BJ (cell line): Measurements from ENCODE around the gene DECR2. TPM values are rescaled to one million over a fixed set of nuclear protein-coding genes. Genes with fewer than 3 reads are reported as not detected.
A peak's percentile ranks its signal among the peaks of the same experiment; 100 is the strongest.

Source experiments
- CTCF ChIA-PET: fragments of 350-600 bp; formaldehyde crosslinking; extraction: SDS; loops from one replicate; lab custom pipeline; 2021; ENCODE audit warnings: antibody characterized with exemption, inconsistent platforms; lab: Yijun Ruan, JAX
- POLR2A ChIA-PET: fragments of 300-600 bp; sonication (Branson Sonifier 250); formaldehyde crosslinking; extraction: SDS; loops from one replicate; lab custom pipeline; 2021; ENCODE audit warnings: antibody characterized with exemption; lab: Charles Lee
- DNase-seq: peaks from one replicate; pipeline ENCODE4 v3.0.0-alpha.2; 2011; ENCODE audit warnings: low read depth
- H3K27me3 ChIP-seq: 2 replicates; pipeline ENCODE4 v1.6.0; 2011; ENCODE audit warnings: low read length; ENCODE audit not compliant: control insufficient read depth, insufficient read depth
- H3K36me3 ChIP-seq: 2 replicates; pipeline ENCODE4 v1.5.1; 2011; ENCODE audit warnings: low read length; ENCODE audit not compliant: control insufficient read depth, insufficient read depth
- H3K4me3 ChIP-seq: 2 replicates; pipeline ENCODE4 v1.5.1; 2011; ENCODE audit warnings: low read depth, mild to moderate bottlenecking, control low read depth, low read length
- CTCF ChIP-seq: IDR thresholded peaks from 2 replicates; pipeline ENCODE4 v1.5.1; 2011; ENCODE audit warnings: low read depth, mild to moderate bottlenecking, control low read depth, inconsistent platforms, low read length, moderate library complexity; ENCODE audit not compliant: insufficient read depth
- polyA plus RNA-seq: library from polyadenylated mRNA; depleted of rRNA; stranded (reverse); fragments of >200 nt; gene quantifications from 2 replicates; pipeline ENCODE4 v1.2.3, GENCODE V29; 2011

DECR2 gene
- polyA plus RNA-seq, 1 experiment, result 23.6 TPM

DNA sequence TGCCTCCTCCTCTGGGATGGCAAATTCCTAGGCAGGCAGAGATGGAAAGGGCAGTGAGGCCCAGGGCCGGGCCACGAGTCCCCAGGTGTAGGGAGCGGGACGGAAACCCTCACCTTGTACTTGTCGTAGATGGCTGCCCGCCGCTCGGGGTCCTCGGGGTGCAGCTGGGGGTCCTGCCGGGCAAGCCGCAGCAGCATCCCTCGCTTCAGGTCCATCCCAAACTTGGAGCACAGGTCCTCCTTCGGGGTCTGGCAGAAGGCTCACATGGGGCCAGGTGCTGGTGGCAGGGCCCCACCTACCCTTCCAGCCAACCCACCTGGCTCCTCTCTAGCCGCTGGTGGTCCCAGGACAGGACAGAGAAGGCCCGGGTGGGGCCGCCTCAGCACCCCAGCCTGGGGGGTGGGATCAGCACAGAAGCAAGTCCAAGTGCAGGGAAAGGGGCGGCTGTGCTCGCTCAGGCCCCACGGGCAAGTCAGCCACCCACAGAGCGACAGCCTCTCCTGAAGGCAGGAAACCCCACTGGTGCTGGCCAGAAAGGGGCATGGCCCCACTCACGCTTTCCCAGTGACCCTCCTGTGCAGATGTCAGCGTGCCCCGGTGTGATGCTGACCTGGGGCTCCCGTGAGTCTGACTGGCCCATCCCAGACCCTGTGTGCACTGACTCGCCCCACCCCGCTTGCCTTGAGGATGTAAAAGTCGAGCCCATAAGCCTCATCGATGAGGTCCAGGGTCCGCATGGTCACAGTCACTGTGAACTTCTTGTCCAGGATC, 33.1 kb upstream of the DECR2 start:
- no peak for TF ChIP-seq CTCF
- POLR2A ChIA-PET, result no interaction called here
- CTCF ChIA-PET, result no interaction called here
- no peak for DNase-seq
- Histone ChIP-seq H3K36me3 (peaks cover 31% of the 10 kb centered on the region), H3K4me3 (no peak overlapping the region), H3K27me3 (no peaks in the 10 kb centered on the region)

DNA sequence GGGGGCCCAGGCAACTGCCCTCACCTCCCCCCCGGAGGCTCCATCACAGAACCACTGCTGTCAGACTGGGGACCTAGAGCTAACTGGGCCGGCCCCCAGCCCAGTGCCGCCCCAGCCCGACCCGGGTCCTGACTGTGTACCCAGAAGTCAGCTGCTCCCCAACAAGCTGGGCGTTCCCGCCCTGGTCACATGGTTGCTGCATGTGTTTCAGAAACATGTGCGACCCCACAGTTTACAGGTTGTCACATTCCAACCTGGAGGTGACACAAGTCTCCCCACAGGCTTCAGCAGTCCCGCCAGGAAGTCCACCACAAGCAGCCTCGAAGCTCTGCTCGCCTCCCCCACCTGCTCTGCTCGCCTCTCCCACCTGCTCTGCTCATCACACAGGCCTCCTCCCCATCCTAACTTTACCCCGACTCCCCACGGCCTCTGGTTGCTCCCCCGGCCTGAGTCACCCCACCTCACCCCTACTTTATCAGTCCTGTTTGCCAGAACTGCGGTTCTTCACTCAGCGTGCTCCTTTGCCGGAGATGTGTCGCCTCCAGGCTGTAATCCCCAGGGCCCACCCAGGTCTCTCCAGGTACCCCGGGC, 32.3 kb upstream of the DECR2 start:
- CTCF ChIA-PET, result no interaction called here
- Histone ChIP-seq H3K27me3 (no peaks in the 10 kb centered on the region), H3K4me3 (peak overlapping the region; percentile 42), H3K36me3 (peaks cover 34% of the 10 kb centered on the region)
- TF ChIP-seq CTCF, result no peak
- no peak for DNase-seq
- POLR2A ChIA-PET, result no interaction called here

DNA sequence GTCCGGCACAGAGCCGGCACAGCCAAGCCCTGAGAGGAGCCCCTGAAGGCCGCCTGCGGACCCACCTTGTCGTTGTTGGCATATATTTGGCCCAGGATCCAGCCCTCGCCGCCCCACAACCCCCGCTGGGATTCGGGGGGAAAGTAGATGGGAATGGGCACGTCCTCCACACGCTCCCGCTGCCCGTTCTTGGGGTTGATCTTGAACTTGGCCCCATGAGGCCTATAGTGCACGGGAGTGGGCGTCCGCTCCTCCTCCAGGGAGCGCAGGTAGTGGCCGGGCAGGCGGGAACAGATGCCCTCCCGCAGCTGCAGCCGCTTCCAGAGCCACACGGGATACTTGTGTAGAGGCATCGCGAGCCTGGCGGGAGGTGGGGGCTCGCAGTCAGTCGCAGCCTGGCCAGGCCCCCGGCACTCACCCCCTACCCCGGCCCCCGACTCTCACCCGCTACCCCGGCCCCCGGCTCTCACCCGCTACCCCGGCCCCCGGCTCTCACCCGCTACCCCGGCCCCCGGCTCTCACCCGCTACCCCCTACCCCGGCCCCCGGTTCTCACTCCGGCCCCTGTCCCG, 31.7 kb upstream of the DECR2 start:
- CTCF ChIA-PET, result interaction anchor here (1.0 to 1.9 kb wide), 2 partner anchors 8 to 28 kb away, joined by 3 to 10 read pairs; no protein-coding TSS in a partner anchor
- peaks cover 38% of the 10 kb centered on the region for H3K36me3 ChIP-seq
- H3K27me3 ChIP-seq, result no peaks in the 10 kb centered on the region
- no peak for TF ChIP-seq CTCF
- H3K4me3 ChIP-seq, result peak overlapping the region; percentile 42
- DNase-seq, result no peak
- POLR2A ChIA-PET, result no interaction called here

DNA sequence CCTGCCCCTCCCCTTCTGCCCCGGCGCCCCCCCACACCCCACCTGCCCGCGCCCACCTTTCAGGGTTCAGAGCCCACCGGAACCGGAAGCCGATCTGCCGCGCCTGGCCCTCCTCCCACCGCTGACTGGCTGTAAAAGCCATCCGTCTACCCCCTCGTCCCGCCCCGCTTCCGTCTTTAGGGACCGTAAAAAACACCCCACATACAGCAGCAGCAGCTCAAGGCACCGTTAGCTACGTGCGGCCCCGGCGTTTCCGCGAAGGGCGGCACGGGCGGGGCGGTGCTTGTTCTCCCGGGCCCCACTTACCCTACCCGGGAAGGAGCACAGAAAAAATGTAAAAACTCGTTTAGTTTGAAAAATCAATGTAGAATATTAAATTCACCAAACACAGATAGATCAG, 31.2 kb upstream of the DECR2 start, which contains the start of gene MRPL28:
Gene MRPL28, minus strand, starts transcription at position 96 of the 400 bp plus-strand sequence. CDS start 320 bp downstream, outside the sequence.
- peaks cover 42% of the 10 kb centered on the region for H3K36me3 ChIP-seq
- no peaks in the 10 kb centered on the region for H3K27me3 ChIP-seq
- ChIA-PET CTCF (interaction anchor here (1.0 to 1.9 kb wide), 3 partner anchors 8 to 27 kb away, joined by 3 to 10 read pairs (median 4); no protein-coding TSS in a partner anchor), POLR2A (no interaction called here)
- H3K4me3 ChIP-seq, result peak within 1 kb of the TSS; percentile 42
- TF ChIP-seq CTCF, result no peak
- peak; percentile 71 for DNase-seq

GRCh38 chr16:370979-371514, 30.6 kb upstream of the DECR2 start:
- Histone ChIP-seq H3K4me3 (no peak overlapping the region), H3K27me3 (no peaks in the 10 kb centered on the region), H3K36me3 (peaks cover 43% of the 10 kb centered on the region)
- POLR2A ChIA-PET, result no interaction called here
- no peak for TF ChIP-seq CTCF
- CTCF ChIA-PET, result interaction anchor here (1.0 to 1.9 kb wide), 3 partner anchors 9 to 27 kb away, joined by 3 to 10 read pairs (median 4); no protein-coding TSS in a partner anchor
- no peak for DNase-seq
